Testis (tissue), 2 donors: ENCODE results near the gene TMED1.

ENCODE experiments used
- CTCF ChIP-seq, 3 experiments: fragments of 450-650 bp in 2 of 3; fragments of 200-600 bp in 1 of 3; sonication (generic) in 1 of 3; IDR thresholded peaks; one replicate each; pipeline ENCODE4 v1.5.1; 2016 to 2019; ENCODE audit warnings: antibody characterized with exemption in 3 of 3, mild to moderate bottlenecking in 2 of 3, moderate library complexity in 1 of 3
- POLR2A ChIP-seq: fragments of 450-650 bp; IDR thresholded peaks from one replicate; pipeline ENCODE4 v1.6.1; 2017; ENCODE audit warnings: antibody characterized with exemption, mild to moderate bottlenecking, moderate library complexity

GRCh38 chr19:10866495-10866894, 30.5 kb upstream of the TMED1 start:
- TF ChIP-seq POLR2A, result no peak
- TF ChIP-seq CTCF (IDR thresholded peaks at IDR 0.05), result no peak
